Measurements from ENCODE around the gene LNPEP.

The LNPEP gene

DNA sequence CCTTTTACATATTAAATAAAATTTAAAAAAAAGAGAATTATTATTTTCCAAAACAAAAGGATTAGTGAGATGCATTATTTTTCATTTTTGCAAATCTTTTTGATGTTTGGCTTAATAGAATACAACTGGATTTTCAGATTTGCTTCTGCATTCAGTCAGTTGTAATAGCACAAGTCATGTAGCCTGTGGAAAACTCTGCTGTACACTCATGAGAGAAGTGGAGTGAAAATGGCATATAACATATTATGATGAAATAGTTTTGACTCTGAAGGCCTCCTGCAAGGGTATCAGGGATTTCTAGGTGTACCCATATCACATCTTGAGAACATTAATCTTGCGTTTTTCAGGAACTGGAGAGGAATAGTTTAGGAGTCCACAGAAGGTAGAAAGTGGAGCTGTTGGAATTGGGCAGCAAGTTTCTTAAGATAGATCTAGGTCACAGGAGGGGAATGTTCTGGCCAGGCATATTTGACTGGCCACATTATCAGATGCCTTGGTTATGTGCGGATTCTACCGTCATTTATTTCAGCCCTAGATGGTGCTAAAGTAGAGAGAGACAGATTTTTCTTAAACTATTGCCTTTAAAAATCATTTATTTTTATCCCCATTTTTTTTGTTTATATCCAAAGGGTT lies 16.4 kb downstream of the LNPEP start:
- WGBS (ENCODE audit: insufficient coverage): 92% methylated on average over 1 of the region's 3 CpGs
- no peaks in the 10 kb centered on the region for H3K4me1 ChIP-seq (ENCODE audit: control extremely low read depth in 1 of 4, control insufficient read depth in 4 of 4, insufficient read depth in 4 of 4, low read length in 3 of 4)
- CTCF ChIA-PET: interaction anchor here (1.6 kb wide), 2 partner anchors 9 to 12 kb away, joined by 4 to 7 read pairs; no protein-coding TSS in a partner anchor

DNA sequence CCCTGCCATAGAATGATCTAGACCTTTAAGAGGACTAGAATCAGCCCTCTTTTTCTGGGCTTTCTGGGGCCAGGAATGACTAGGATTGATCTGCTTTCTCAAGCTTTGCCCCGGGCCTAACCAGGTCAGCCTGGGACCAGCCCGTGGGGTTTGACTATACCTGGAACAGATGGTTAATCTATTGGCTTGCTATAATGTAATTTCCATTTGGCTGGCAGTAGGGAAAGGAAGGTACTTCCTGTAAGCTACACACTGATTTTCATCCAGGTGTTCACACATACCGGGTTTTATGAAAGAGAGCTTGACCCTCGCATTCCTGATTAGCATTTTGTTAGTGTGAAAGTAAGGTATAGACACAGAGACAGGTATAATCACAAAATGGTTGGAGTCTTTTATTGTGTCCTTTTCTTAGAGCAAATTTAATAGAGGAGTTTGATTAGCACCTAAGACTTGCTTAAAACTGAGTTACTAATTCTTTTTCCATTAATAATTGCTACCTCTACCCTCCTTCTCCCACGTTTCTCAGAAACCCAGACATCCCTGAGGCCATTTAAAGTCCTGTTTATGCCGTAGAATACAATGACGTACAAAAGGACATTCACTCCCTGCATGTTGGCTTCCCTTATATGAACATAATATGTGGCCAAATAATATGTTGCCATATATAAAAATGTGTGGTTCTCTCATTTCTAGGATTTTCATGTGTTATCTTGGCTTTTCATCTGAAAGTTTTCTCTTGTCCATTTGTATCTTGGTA lies 17.3 kb downstream of the LNPEP start:
- POLR2A ChIA-PET: no interaction called here
- H3K4me1 ChIP-seq (ENCODE audit: control extremely low read depth in 1 of 4, control insufficient read depth in 4 of 4, insufficient read depth in 4 of 4, low read length in 3 of 4): peaks cover 0 to 9% (median 0%) of the 10 kb centered on the region in 4 experiments
- peaks cover 0 to 5% (median 0%) of the 10 kb centered on the region in 5 experiments for H3K9me3 ChIP-seq (ENCODE audit: control extremely low read depth in 1 of 5, control insufficient read depth in 4 of 5, insufficient read depth in 2 of 5, low read depth in 1 of 5, low read length in 4 of 5)
- CTCF ChIA-PET: interaction anchor here (1.2 to 1.6 kb wide), 3 partner anchors 8 to 13 kb away, joined by 3 to 7 read pairs (median 4); no protein-coding TSS in a partner anchor
- no peak overlapping the region for H3K27ac ChIP-seq (ENCODE audit: insufficient read depth in 1 of 2, low read depth in 1 of 2, low read length in 2 of 2, poor library complexity in 1 of 2, severe bottlenecking in 2 of 2)
- H3K36me3 ChIP-seq (ENCODE audit: control insufficient read depth in 4 of 4, insufficient read depth in 4 of 4, low read length in 3 of 4): peaks cover 0 to 4% (median under 1%) of the 10 kb centered on the region in 4 experiments
- no peak overlapping the region for H3K4me3 ChIP-seq (ENCODE audit: control insufficient read depth in 1 of 7, extremely low read depth in 1 of 7, insufficient read depth in 4 of 7, low read depth in 2 of 7, low read length in 6 of 7)
- WGBS (ENCODE audit: insufficient coverage): 92% methylated on average over 5 of the region's 7 CpGs
- no peak for DNase-seq
- no peaks in the 10 kb centered on the region for H3K27me3 ChIP-seq (replicated peaks in 2 of 5; ENCODE audit: control insufficient read depth in 4 of 5, insufficient read depth in 5 of 5, low read length in 4 of 5)

More for the DNA sequence above, 16.4 kb downstream of the LNPEP start:
- no peak overlapping the region for H3K4me3 ChIP-seq (ENCODE audit: control insufficient read depth in 1 of 7, extremely low read depth in 1 of 7, insufficient read depth in 4 of 7, low read depth in 2 of 7, low read length in 6 of 7)
- H3K27me3 ChIP-seq (replicated peaks in 2 of 5; ENCODE audit: control insufficient read depth in 4 of 5, insufficient read depth in 5 of 5, low read length in 4 of 5): no peaks in the 10 kb centered on the region
- peaks cover 0 to 5% (median 0%) of the 10 kb centered on the region in 5 experiments for H3K9me3 ChIP-seq (ENCODE audit: control extremely low read depth in 1 of 5, control insufficient read depth in 4 of 5, insufficient read depth in 2 of 5, low read depth in 1 of 5, low read length in 4 of 5)
- H3K36me3 ChIP-seq (ENCODE audit: control insufficient read depth in 4 of 4, insufficient read depth in 4 of 4, low read length in 3 of 4): peaks cover 0 to 4% (median under 1%) of the 10 kb centered on the region in 4 experiments
- DNase-seq: no peak
- POLR2A ChIA-PET: no interaction called here
- no peak overlapping the region for H3K27ac ChIP-seq (ENCODE audit: insufficient read depth in 1 of 2, low read depth in 1 of 2, low read length in 2 of 2, poor library complexity in 1 of 2, severe bottlenecking in 2 of 2)

DNA sequence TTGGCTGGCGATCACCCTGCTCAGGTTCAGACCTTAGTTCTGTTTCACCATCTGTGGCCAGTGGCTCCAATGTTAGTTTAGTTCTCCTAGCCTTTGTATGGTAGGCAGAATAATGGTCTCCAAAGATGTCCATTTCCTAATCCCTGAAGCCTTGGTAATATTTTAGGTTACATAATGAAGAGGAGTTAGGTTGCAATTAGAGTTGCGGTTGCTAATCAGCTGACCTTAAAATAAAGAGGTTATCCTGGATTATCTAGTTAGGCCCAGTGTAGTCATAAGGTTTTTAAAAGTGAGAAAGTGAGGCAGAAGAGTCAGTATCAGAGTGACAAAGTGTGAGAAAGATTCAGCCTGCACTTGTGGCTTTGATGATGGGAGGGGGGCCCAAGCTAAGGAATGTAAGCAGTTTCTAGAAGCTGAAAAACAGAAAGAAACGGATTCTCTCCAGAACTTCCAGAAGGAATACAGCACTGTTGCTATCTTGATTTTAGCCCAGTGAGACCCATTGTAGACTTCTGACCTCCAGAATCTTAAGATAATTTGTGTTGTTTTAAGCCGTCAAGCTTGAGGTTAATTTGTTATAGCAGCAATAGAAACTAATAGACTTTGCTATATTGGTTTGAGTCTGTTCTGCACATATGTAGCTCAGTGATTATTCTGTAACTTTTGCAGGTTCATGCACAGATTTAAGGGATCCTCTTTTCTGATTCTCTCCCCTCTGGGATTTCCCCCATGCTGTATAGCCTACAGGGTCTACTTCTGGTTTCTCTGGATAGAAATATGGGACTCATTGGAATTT lies 21.6 kb downstream of the LNPEP start:
- H3K27ac ChIP-seq (ENCODE audit: insufficient read depth in 1 of 2, low read depth in 1 of 2, low read length in 2 of 2, poor library complexity in 1 of 2, severe bottlenecking in 2 of 2): no peak overlapping the region
- peak overlapping the region in 1 of 7 experiments; percentile 6 for H3K4me3 ChIP-seq (ENCODE audit: control insufficient read depth in 1 of 7, extremely low read depth in 1 of 7, insufficient read depth in 4 of 7, low read depth in 2 of 7, low read length in 6 of 7)
- peaks cover 7 to 32% (median 19%) of the 10 kb centered on the region in 4 experiments for H3K4me1 ChIP-seq (ENCODE audit: control extremely low read depth in 1 of 4, control insufficient read depth in 4 of 4, insufficient read depth in 4 of 4, low read length in 3 of 4)
- no peaks in the 10 kb centered on the region for H3K9me3 ChIP-seq (ENCODE audit: control extremely low read depth in 1 of 5, control insufficient read depth in 4 of 5, insufficient read depth in 2 of 5, low read depth in 1 of 5, low read length in 4 of 5)
- WGBS (ENCODE audit: insufficient coverage): 98% methylated on average over 3 of the region's 4 CpGs
- DNase-seq: no peak
- ChIA-PET CTCF (interaction anchor here (1.1 to 2.3 kb wide), 3 partner anchors 9 to 204 kb away, joined by 3 to 9 read pairs (median 4); no protein-coding TSS in a partner anchor), POLR2A (no interaction called here)
- peaks cover 0 to 3% (median 0%) of the 10 kb centered on the region in 4 experiments for H3K36me3 ChIP-seq (ENCODE audit: control insufficient read depth in 4 of 4, insufficient read depth in 4 of 4, low read length in 3 of 4)
- H3K27me3 ChIP-seq (replicated peaks in 2 of 5; ENCODE audit: control insufficient read depth in 4 of 5, insufficient read depth in 5 of 5, low read length in 4 of 5): no peaks in the 10 kb centered on the region

DNA sequence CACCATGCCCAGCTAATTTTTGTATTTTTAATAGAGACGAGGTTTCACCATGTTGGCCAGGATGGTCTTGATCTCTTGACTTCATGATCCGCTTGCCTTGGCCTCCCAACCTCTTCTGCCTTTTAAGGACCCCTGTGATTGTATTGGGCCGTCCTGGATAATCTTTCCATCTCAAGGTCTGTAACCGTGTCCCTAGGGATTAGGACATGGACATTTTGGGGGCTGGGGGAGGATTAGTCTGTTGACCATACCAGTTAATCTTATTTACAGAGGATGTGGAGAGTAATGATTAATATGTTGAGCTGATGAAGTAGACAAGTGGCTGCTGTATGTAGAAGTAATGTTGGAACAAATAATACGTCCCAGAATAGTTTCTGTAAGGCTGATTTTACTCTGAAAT lies 23.1 kb downstream of the LNPEP start:
- Histone ChIP-seq H3K27me3 (replicated peaks in 2 of 5; ENCODE audit: control insufficient read depth in 4 of 5, insufficient read depth in 5 of 5, low read length in 4 of 5) (no peaks in the 10 kb centered on the region), H3K27ac (ENCODE audit: insufficient read depth in 1 of 2, low read depth in 1 of 2, low read length in 2 of 2, poor library complexity in 1 of 2, severe bottlenecking in 2 of 2) (no peak overlapping the region), H3K4me3 (ENCODE audit: control insufficient read depth in 1 of 7, extremely low read depth in 1 of 7, insufficient read depth in 4 of 7, low read depth in 2 of 7, low read length in 6 of 7) (no peak overlapping the region), H3K4me1 (ENCODE audit: control extremely low read depth in 1 of 4, control insufficient read depth in 4 of 4, insufficient read depth in 4 of 4, low read length in 3 of 4) (peaks cover 20 to 47% (median 30%) of the 10 kb centered on the region in 4 experiments), H3K36me3 (ENCODE audit: control insufficient read depth in 4 of 4, insufficient read depth in 4 of 4, low read length in 3 of 4) (peaks cover 0 to 3% (median 0%) of the 10 kb centered on the region in 4 experiments), H3K9me3 (ENCODE audit: control extremely low read depth in 1 of 5, control insufficient read depth in 4 of 5, insufficient read depth in 2 of 5, low read depth in 1 of 5, low read length in 4 of 5) (no peaks in the 10 kb centered on the region)
- 95% methylated on average over 2 of the region's 5 CpGs for WGBS (ENCODE audit: insufficient coverage)
- DNase-seq: no peak
- CTCF ChIA-PET: interaction anchor here (1.0 to 2.3 kb wide), 4 partner anchors 10 to 28 kb away, joined by 4 to 9 read pairs (median 6); no protein-coding TSS in a partner anchor
- POLR2A ChIA-PET: no interaction called here

DNA sequence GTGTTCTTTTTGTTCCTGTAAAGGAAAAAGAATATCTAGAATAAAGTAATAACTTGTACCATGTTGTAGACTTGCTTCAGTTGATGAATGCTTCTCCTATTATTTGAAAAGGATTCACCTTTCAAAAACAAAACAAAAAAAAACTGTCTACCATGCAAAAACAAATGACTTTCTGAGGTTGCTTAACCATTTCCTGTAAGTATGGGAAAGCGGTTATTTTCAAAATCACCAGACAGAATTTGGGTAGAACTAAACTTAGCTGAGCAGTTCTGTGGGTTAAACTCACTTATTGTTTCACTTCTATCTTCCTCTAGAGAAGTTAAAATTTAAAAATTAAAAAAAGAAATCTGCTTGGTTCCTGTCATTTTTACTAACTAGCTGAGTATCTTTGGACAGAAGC lies 25.2 kb downstream of the LNPEP start:
- H3K9me3 ChIP-seq (ENCODE audit: control extremely low read depth in 1 of 5, control insufficient read depth in 4 of 5, insufficient read depth in 2 of 5, low read depth in 1 of 5, low read length in 4 of 5): no peaks in the 10 kb centered on the region
- DNase-seq: peak; percentile 61 to 91 (median 88)
- H3K36me3 ChIP-seq (ENCODE audit: control insufficient read depth in 4 of 4, insufficient read depth in 4 of 4, low read length in 3 of 4): peaks cover 0 to 3% (median under 1%) of the 10 kb centered on the region in 4 experiments
- WGBS (ENCODE audit: insufficient coverage): no CpG with 5 or more reads among the region's 1 CpG
- peaks cover 20 to 48% (median 30%) of the 10 kb centered on the region in 4 experiments for H3K4me1 ChIP-seq (ENCODE audit: control extremely low read depth in 1 of 4, control insufficient read depth in 4 of 4, insufficient read depth in 4 of 4, low read length in 3 of 4)
- H3K27ac ChIP-seq (ENCODE audit: insufficient read depth in 1 of 2, low read depth in 1 of 2, low read length in 2 of 2, poor library complexity in 1 of 2, severe bottlenecking in 2 of 2): peak overlapping the region in 1 of 2 experiments; percentile 58
- CTCF ChIA-PET: interaction anchor here (1.6 to 2.7 kb wide), 3 partner anchors 8 to 25 kb away, joined by 4 to 19 read pairs (median 7); partner anchors contain the start of gene LNPEP
- POLR2A ChIA-PET: interaction anchor here (0.7 kb wide), 2 partner anchors 26 to 29 kb away, joined by 3 read pairs; no protein-coding TSS in a partner anchor
- no peaks in the 10 kb centered on the region for H3K27me3 ChIP-seq (replicated peaks in 2 of 5; ENCODE audit: control insufficient read depth in 4 of 5, insufficient read depth in 5 of 5, low read length in 4 of 5)
- peak overlapping the region in 3 of 7 experiments; percentile 48 to 55 (median 52) for H3K4me3 ChIP-seq (ENCODE audit: control insufficient read depth in 1 of 7, extremely low read depth in 1 of 7, insufficient read depth in 4 of 7, low read depth in 2 of 7, low read length in 6 of 7)

DNA sequence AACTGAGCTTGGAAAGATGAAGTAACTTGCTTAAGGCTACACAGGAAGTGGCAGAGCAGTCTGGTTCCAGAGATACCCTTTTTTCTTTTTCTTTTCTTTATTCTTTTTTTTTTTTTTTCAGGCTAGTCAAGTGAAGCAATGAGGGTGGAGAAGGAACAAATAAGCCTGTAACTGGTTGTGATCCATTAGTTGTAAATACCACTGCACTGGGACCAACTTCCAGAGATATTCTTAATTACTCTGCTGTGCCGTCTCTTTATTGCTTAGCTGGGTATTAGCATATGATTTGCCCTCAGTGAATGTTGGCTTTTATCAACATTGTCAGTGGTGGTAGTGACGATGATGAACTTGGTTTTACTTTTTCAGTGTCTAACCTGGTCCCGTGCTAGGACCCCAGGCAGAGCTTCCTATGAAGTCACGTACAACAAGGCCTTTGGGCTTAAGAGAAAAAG lies 26.7 kb downstream of the LNPEP start:
- peak; percentile 34 to 86 (median 78) for DNase-seq
- Histone ChIP-seq H3K9me3 (ENCODE audit: control extremely low read depth in 1 of 5, control insufficient read depth in 4 of 5, insufficient read depth in 2 of 5, low read depth in 1 of 5, low read length in 4 of 5) (no peaks in the 10 kb centered on the region), H3K4me1 (ENCODE audit: control extremely low read depth in 1 of 4, control insufficient read depth in 4 of 4, insufficient read depth in 4 of 4, low read length in 3 of 4) (peaks cover 20 to 45% (median 30%) of the 10 kb centered on the region in 4 experiments), H3K27ac (ENCODE audit: insufficient read depth in 1 of 2, low read depth in 1 of 2, low read length in 2 of 2, poor library complexity in 1 of 2, severe bottlenecking in 2 of 2) (peak overlapping the region in 1 of 2 experiments; percentile 55), H3K27me3 (replicated peaks in 2 of 5; ENCODE audit: control insufficient read depth in 4 of 5, insufficient read depth in 5 of 5, low read length in 4 of 5) (no peaks in the 10 kb centered on the region), H3K4me3 (ENCODE audit: control insufficient read depth in 1 of 7, extremely low read depth in 1 of 7, insufficient read depth in 4 of 7, low read depth in 2 of 7, low read length in 6 of 7) (peak overlapping the region in 2 of 7 experiments; percentile 37 to 45), H3K36me3 (ENCODE audit: control insufficient read depth in 4 of 4, insufficient read depth in 4 of 4, low read length in 3 of 4) (peaks cover 0 to 8% (median 1%) of the 10 kb centered on the region in 4 experiments)
- POLR2A ChIA-PET: interaction anchor here (0.5 kb wide), 1 partner anchor 28 kb away, joined by 3 read pairs; no protein-coding TSS in a partner anchor
- CTCF ChIA-PET: interaction anchor here (0.6 to 2.7 kb wide), 7 partner anchors 8 to 292 kb away, joined by 3 to 19 read pairs (median 4); no protein-coding TSS in a partner anchor
- 90% methylated on average over 2 of the region's 4 CpGs for WGBS (ENCODE audit: insufficient coverage)
